Measurements from ENCODE around the gene HSD17B4. TPM values are rescaled to one million over a fixed set of nuclear protein-coding genes. Genes with fewer than 3 reads are reported as not detected.

The HSD17B4 gene
- total RNA-seq, 1 experiment from 2014 or later = 142 TPM

- TF ChIP-seq ZNF274 (IDR thresholded peaks at IDR 0.05; ENCODE audit: low read depth, low read length) (no peak), SRF (IDR thresholded peaks at IDR 0.05; ENCODE audit: low read depth) (no peak)
Measured at GRCh38 chr5:119418606-119419100, 33.6 kb upstream of the HSD17B4 start (continued).

DNA sequence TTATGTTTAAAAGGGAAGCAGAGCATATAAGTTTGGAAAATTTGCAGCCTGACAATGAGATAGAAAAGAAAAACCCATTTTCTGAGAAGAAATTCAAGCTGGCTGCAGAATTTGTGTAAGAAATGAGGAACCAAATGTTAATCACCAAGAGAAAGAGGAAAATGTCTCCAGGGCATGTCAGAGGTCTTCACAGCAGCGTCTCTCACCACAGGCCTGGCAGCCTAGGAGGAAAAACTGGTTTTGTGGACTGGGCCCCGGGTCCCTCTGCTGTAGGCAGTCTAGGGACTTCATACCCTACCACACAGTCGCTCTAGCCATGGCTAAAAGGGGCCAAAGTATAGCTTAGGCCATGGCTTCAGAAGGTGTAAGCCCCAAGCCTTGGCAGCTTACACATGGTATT is 32.1 kb upstream of the HSD17B4 start:
- ChIA-PET CTCF (no interaction called here), POLR2A (no interaction called here), RAD21 (ENCODE audit: low non-redundant PET in 1 of 2, low total read pairs in 2 of 2, uncharacterized antibody in 2 of 2, unreplicated experiment in 2 of 2) (no interaction called here)
- H3K27ac ChIP-seq (ENCODE audit: low read depth, low read length) = no peak overlapping the region
- H3K9me3 ChIP-seq (ENCODE audit: control insufficient read depth in 1 of 2, insufficient read depth in 1 of 2, low read depth in 1 of 2, low read length in 2 of 2) = no peaks in the 10 kb centered on the region
- no peak for ATAC-seq
- no peaks in the 10 kb centered on the region for H3K79me2 ChIP-seq (ENCODE audit: insufficient read depth, low read length)
- DNase-seq (ENCODE audit: low read depth, low spot score) = no peak
- no peaks in the 10 kb centered on the region for H3K36me3 ChIP-seq (ENCODE audit: control insufficient read depth in 1 of 2, insufficient read depth in 2 of 2, low read length in 2 of 2)
- H3K9ac ChIP-seq (ENCODE audit: low read length) = no peak overlapping the region
- no peak overlapping the region for H3K4me2 ChIP-seq (ENCODE audit: low read length)
- no TSS peak for BruUV-seq (replicated peaks)
- H3K27me3 ChIP-seq (ENCODE audit: insufficient read depth, low read length) = no peaks in the 10 kb centered on the region
- no peak overlapping the region for H2AFZ ChIP-seq (ENCODE audit: low read depth, low read length, poor library complexity, severe bottlenecking)
- intact Hi-C loops (cut with micrococcal nuclease) = no loop called here
- H4K20me1 ChIP-seq (ENCODE audit: insufficient read depth) = no peaks in the 10 kb centered on the region
- no peak for TF ChIP-seq EZH2 (IDR thresholded peaks at IDR 0.05)
- no peak for TF ChIP-seq JUND (IDR thresholded peaks at IDR 0.05)
- TF ChIP-seq, protein P1, sequence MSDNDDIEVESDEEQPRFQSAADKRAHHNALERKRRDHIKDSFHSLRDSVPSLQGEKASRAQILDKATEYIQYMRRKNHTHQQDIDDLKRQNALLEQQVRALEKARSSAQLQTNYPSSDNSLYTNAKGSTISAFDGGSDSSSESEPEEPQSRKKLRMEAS (IDR thresholded peaks at IDR 0.05) = no peak
- no peak overlapping the region for H3K4me3 ChIP-seq (replicated peaks in 1 of 2; ENCODE audit: low read depth in 1 of 2, low read length in 2 of 2)
- no peaks in the 10 kb centered on the region for H3K9me2 ChIP-seq (ENCODE audit: insufficient read depth)
- H3K4me1 ChIP-seq (ENCODE audit: control insufficient read depth in 1 of 2, insufficient read depth in 2 of 2, low read length in 2 of 2) = no peaks in the 10 kb centered on the region

- CTCF ChIA-PET = no interaction called here
Measured at GRCh38 chr5:119426057-119426456, 26.2 kb upstream of the HSD17B4 start.

More at GRCh38 chr5:119426057-119426456, 26.2 kb upstream of the HSD17B4 start:
- H4K20me1 ChIP-seq (ENCODE audit: insufficient read depth) = no peaks in the 10 kb centered on the region
- no peaks in the 10 kb centered on the region for H3K36me3 ChIP-seq (ENCODE audit: control insufficient read depth in 1 of 2, insufficient read depth in 2 of 2, low read length in 2 of 2)
- no peaks in the 10 kb centered on the region for H3K27me3 ChIP-seq (ENCODE audit: insufficient read depth, low read length)
- ChIA-PET RAD21 (ENCODE audit: low non-redundant PET in 1 of 2, low total read pairs in 2 of 2, uncharacterized antibody in 2 of 2, unreplicated experiment in 2 of 2) (no interaction called here), POLR2A (no interaction called here)
- H3K9me2 ChIP-seq (ENCODE audit: insufficient read depth) = no peaks in the 10 kb centered on the region
- H3K4me3 ChIP-seq (replicated peaks in 1 of 2; ENCODE audit: low read depth in 1 of 2, low read length in 2 of 2) = no peak overlapping the region
- DNase-seq (ENCODE audit: low read depth, low spot score) (no peak), ATAC-seq (no peak)
- no peak overlapping the region for H3K27ac ChIP-seq (ENCODE audit: low read depth, low read length)
- no peaks in the 10 kb centered on the region for H3K4me1 ChIP-seq (ENCODE audit: control insufficient read depth in 1 of 2, insufficient read depth in 2 of 2, low read length in 2 of 2)
- no peak overlapping the region for H3K4me2 ChIP-seq (ENCODE audit: low read length)
- BruUV-seq (replicated peaks) = no TSS peak
- no peak for TF ChIP-seq EZH2 (IDR thresholded peaks at IDR 0.05)
- no peak for TF ChIP-seq TCF7L2 (IDR thresholded peaks at IDR 0.05; ENCODE audit: borderline replicate concordance, extremely low read depth, insufficient read depth, insufficient read length)
- TF ChIP-seq SIN3A (IDR thresholded peaks at IDR 0.05; ENCODE audit: low read depth) = no peak
- TF ChIP-seq POLR2A (IDR thresholded peaks at IDR 0.05; ENCODE audit: borderline replicate concordance, extremely low read depth, insufficient read depth, insufficient read length) = no peak
- no peak for TF ChIP-seq ZBTB33 (IDR thresholded peaks at IDR 0.05; ENCODE audit: extremely low read depth, insufficient replicate concordance, low read length)
- TF ChIP-seq RAD21 (IDR thresholded peaks at IDR 0.05; ENCODE audit: low read depth) = no peak
- TF ChIP-seq JUND (IDR thresholded peaks at IDR 0.05) = no peak
- TF ChIP-seq CTCF (IDR thresholded peaks at IDR 0.05 in 2 of 3, conservative IDR thresholded peaks at IDR 0.05 in 1 of 3; ENCODE audit: borderline replicate concordance in 1 of 3, insufficient read depth in 1 of 3, low read depth in 2 of 3, low read length in 2 of 3) = no peak
- no peak for TF ChIP-seq EGR1 (IDR thresholded peaks at IDR 0.05; ENCODE audit: low read depth)
- no peak for TF ChIP-seq SP1 (IDR thresholded peaks at IDR 0.05; ENCODE audit: low read depth)
- no peak for TF ChIP-seq ZFX (IDR thresholded peaks at IDR 0.05)
- TF ChIP-seq FOSL1 (IDR thresholded peaks at IDR 0.05; ENCODE audit: low read depth) = no peak
- no peak for TF ChIP-seq CBX3 (IDR thresholded peaks at IDR 0.05; ENCODE audit: low read depth)
- TF ChIP-seq CEBPB (IDR thresholded peaks at IDR 0.05; ENCODE audit: low read depth) = no peak
- H3K9ac ChIP-seq (ENCODE audit: low read length) = no peak overlapping the region
- no peaks in the 10 kb centered on the region for H3K9me3 ChIP-seq (ENCODE audit: control insufficient read depth in 1 of 2, insufficient read depth in 1 of 2, low read depth in 1 of 2, low read length in 2 of 2)
- no peak overlapping the region for H2AFZ ChIP-seq (ENCODE audit: low read depth, low read length, poor library complexity, severe bottlenecking)
- intact Hi-C loops (cut with micrococcal nuclease) = no loop called here
- H3K79me2 ChIP-seq (ENCODE audit: insufficient read depth, low read length) = no peaks in the 10 kb centered on the region

Data from HCT116 (cell line).